ENCODE results near the gene OVOL2.

DNA sequence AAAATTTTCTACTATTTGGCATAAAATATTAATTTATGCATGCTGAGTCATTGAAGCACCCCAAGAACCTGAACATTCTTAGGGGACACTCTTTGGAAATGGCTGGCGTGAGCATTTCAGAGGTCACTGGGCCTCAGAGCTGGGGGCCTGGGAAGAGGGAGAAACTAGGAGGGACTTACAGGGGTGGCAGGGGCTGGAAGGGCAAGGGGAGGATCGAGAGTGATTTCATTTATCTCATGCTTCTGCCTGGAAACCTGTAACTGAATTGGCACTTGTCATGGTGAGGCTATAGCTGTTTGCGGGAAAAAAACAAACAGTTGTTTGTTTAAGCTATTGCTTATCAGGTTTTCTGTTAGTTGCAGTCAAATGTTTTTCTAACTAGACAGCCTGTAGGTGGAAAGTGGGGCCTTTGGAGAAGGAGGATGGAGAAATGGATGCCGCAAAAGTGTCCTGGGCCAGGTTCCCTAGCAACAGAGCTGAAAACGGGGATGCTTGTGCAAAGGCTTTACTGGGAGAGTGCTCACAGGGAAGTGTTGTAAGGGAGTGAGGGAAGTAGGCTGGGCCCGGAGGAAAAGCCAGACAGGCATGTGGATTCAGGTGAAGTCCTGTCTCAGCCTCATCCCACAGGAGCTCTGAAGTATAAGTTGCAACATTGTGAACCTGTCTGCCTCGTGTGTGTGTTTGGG lies 43.6 kb upstream of the OVOL2 start:
- no peak for TF ChIP-seq POLR2A (IDR thresholded peaks at IDR 0.05)
- no peak for TF ChIP-seq CTCF (IDR thresholded peaks at IDR 0.05)
- no peak for TF ChIP-seq EP300 (IDR thresholded peaks at IDR 0.05)

Measured in ovary (tissue), 3 donors.